Activated T-cell treated with anti-CD3 and anti-CD28 coated beads for 1 hour (primary cell): ENCODE results near the gene SLC14A1.

Experiments
- DNase-seq: peaks from one replicate; pipeline ENCODE4 v3.0.0-alpha.2; 2020; ENCODE audit warnings: low read depth

The SLC14A1 gene

GRCh38 chr18:45723567-45724355, at the start of gene SLC14A1:
SLC14A1 (plus strand) TSS chr18:45724181; CDS start chr18:45730321, 6,140 bp downstream.
- DNase-seq, result no peak

- no peak for DNase-seq
Measured at GRCh38 chr18:45677276-45677807, 46.6 kb upstream of the SLC14A1 start.

GRCh38 chr18:45678441-45678840, 45.5 kb upstream of the SLC14A1 start:
- no peak for DNase-seq

- no peak for DNase-seq
Measured at GRCh38 chr18:45678850-45679249, 45.1 kb upstream of the SLC14A1 start.

GRCh38 chr18:45680066-45680690, 43.8 kb upstream of the SLC14A1 start:
- DNase-seq, result no peak

- no peak for DNase-seq
Measured at GRCh38 chr18:45682181-45682580, 41.8 kb upstream of the SLC14A1 start.

GRCh38 chr18:45684341-45685115, 39.5 kb upstream of the SLC14A1 start:
- no peak for DNase-seq

GRCh38 chr18:45686891-45687611, 36.9 kb upstream of the SLC14A1 start:
- DNase-seq, result peak; percentile 25

- no peak for DNase-seq
Measured at GRCh38 chr18:45687621-45688020, 36.4 kb upstream of the SLC14A1 start.

- DNase-seq, result no peak
Measured at GRCh38 chr18:45688113-45688512, 35.9 kb upstream of the SLC14A1 start.

GRCh38 chr18:45688833-45689232, 35.1 kb upstream of the SLC14A1 start:
- peak; percentile 52 for DNase-seq

GRCh38 chr18:45689396-45689795, 34.6 kb upstream of the SLC14A1 start:
- DNase-seq, result no peak

GRCh38 chr18:45690975-45691815, 32.8 kb upstream of the SLC14A1 start:
- DNase-seq, result peak; percentile 74

GRCh38 chr18:45691816-45692179, 32.2 kb upstream of the SLC14A1 start:
- no peak for DNase-seq

GRCh38 chr18:45702708-45703265, 21.2 kb upstream of the SLC14A1 start:
- no peak for DNase-seq

- DNase-seq, result no peak
Measured at GRCh38 chr18:45708831-45709230, 15.2 kb upstream of the SLC14A1 start.

GRCh38 chr18:45712061-45712460, 11.9 kb upstream of the SLC14A1 start:
- DNase-seq, result no peak

GRCh38 chr18:45713239-45713638, 10.7 kb upstream of the SLC14A1 start:
- no peak for DNase-seq

GRCh38 chr18:45715212-45715780, 8.7 kb upstream of the SLC14A1 start:
- DNase-seq, result no peak

GRCh38 chr18:45719106-45719505, 4.9 kb upstream of the SLC14A1 start:
- DNase-seq, result no peak
